Activated naive CD4-positive, alpha-beta T cell treated with anti-CD3 and anti-CD28 coated beads for 36 hours (primary cell): ENCODE measurements around the gene ATP1A3. TPM values are rescaled to one million over a fixed set of nuclear protein-coding genes. Genes with fewer than 3 reads are reported as not detected.
A peak's percentile ranks its signal among the peaks of the same experiment; 100 is the strongest.

Experiments used
- CTCF ChIA-PET: fragments of 350-600 bp; sonication (Branson Sonifier 250); formaldehyde crosslinking; loops from one replicate; lab custom pipeline; 2021; ENCODE audit warnings: antibody characterized with exemption; lab: Charles Lee
- DNase-seq: peaks from one replicate; pipeline ENCODE4 v3.0.0-alpha.2; 2020
- H3K27ac Mint-ChIP-seq: one replicate; pipeline ENCODE4 v1.8.0; 2021; ENCODE audit warnings: mild to moderate bottlenecking, mixed read lengths
- H3K27me3 Mint-ChIP-seq: one replicate; pipeline ENCODE4 v1.8.0; 2021; ENCODE audit warnings: low read depth, mixed read lengths
- H3K36me3 Mint-ChIP-seq: one replicate; pipeline ENCODE4 v1.8.0; 2021; ENCODE audit warnings: low read depth, mixed read lengths
- H3K4me1 Mint-ChIP-seq: one replicate; pipeline ENCODE4 v1.8.0; 2021; ENCODE audit warnings: low read depth, mixed read lengths
- H3K4me3 Mint-ChIP-seq: one replicate; pipeline ENCODE4 v1.8.0; 2021; ENCODE audit warnings: mild to moderate bottlenecking, moderate library complexity, mixed read lengths
- H3K9me3 Mint-ChIP-seq: one replicate; pipeline ENCODE4 v1.8.0; 2021; ENCODE audit warnings: mixed read lengths
- intact Hi-C: fragments of 100-400 bp; cut with micrococcal nuclease; formaldehyde crosslinking; loops from one replicate; pipeline ENCODE4 v1.15.1; 2023
- total RNA-seq, 2 experiments: library from RNA; stranded (reverse); gene quantifications; one replicate each; pipeline ENCODE4 v1.2.3, GENCODE V29; 2021

Gene ATP1A3
- total RNA-seq, 2 experiments from 2014 or later: 1.1 to 1.5 TPM

DNA sequence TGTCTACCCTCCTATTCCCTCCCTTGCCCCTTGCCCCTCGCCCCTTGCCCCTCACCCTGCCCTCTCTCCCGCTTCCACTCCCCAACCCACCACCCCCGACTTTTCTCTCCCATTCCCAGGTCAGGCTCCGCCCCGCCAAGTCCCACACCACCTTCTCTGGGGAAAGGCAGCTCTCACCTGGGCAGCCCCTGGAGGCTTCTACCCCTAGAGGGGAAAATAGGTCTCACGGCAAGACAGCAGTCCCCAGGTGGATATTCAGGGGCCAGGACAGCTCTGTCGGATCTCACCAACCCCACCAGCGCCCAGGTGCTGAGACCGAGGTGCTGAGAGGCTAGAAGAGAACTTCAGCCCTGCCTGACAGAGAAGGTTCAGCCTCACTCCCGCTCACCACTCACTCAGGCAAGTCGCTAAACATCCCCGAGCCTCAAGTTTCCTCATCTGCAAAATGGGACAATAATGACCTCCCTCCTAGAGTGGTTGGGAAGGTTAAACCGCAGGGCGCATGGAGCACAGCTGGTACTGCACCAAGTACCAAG, 64.4 kb downstream of the ATP1A3 start:
- H3K4me3 Mint-ChIP-seq: peak overlapping the region; percentile 73
- CTCF ChIA-PET: interaction anchor here (1.4 to 1.5 kb wide), 2 partner anchors 12 to 42 kb away, joined by 3 to 4 read pairs; no protein-coding TSS in a partner anchor
- H3K4me1 Mint-ChIP-seq: peaks cover 27% of the 10 kb centered on the region
- H3K27me3 Mint-ChIP-seq: no peaks in the 10 kb centered on the region
- H3K27ac Mint-ChIP-seq: no peak overlapping the region
- intact Hi-C loops: loop anchor here (1.0 to 2.0 kb wide), 2 partner anchors 15 to 42 kb away; no protein-coding TSS in a partner anchor
- H3K36me3 Mint-ChIP-seq: no peaks in the 10 kb centered on the region
- H3K9me3 Mint-ChIP-seq: no peaks in the 10 kb centered on the region
- no peak for DNase-seq

DNA sequence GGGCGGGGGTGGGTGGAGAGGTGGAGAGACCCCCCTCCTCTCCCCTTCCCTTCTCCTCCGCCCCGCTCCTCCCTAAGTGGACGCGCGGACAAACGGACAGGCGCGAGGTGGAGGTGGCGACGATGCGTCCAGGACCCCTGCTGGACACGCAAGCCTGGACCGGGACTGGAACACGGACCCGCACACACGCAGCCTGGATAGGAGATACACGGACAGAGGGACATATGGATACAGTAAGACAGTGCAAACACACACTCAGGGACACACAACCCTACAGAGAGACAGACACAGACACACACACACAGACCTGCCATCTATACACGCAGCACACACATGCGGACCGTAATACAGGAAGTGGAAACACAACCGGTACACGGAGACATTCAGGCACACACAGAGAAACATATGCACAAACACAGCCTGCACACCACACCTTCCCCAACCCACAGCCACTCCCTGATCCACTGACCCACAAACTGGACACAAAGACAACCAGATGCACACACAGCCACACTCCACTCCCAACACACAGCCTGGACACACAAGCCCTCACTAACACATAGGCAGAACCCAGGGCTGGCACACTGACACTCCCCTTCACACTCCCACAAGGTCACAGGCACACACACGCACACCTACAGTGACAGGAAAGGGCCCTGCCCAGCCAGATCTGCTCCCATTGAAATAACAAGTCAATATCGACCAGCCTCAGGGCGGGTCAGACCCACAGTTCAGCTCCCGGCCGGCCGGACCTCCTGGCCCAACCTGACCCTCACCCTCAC, 65.1 kb downstream of the ATP1A3 start:
- no peaks in the 10 kb centered on the region for H3K9me3 Mint-ChIP-seq
- peaks cover 23% of the 10 kb centered on the region for H3K4me1 Mint-ChIP-seq
- intact Hi-C loops: loop anchor here (1.0 to 2.0 kb wide), 2 partner anchors 16 to 42 kb away; no protein-coding TSS in a partner anchor
- peak; percentile 64 for DNase-seq
- peak overlapping the region; percentile 40 for H3K27ac Mint-ChIP-seq
- CTCF ChIA-PET: interaction anchor here (0.9 to 1.5 kb wide), 4 partner anchors 10 to 55 kb away, joined by 3 to 5 read pairs (median 4); no protein-coding TSS in a partner anchor
- no peaks in the 10 kb centered on the region for H3K36me3 Mint-ChIP-seq
- H3K4me3 Mint-ChIP-seq: peak overlapping the region; percentile 73
- no peaks in the 10 kb centered on the region for H3K27me3 Mint-ChIP-seq

DNA sequence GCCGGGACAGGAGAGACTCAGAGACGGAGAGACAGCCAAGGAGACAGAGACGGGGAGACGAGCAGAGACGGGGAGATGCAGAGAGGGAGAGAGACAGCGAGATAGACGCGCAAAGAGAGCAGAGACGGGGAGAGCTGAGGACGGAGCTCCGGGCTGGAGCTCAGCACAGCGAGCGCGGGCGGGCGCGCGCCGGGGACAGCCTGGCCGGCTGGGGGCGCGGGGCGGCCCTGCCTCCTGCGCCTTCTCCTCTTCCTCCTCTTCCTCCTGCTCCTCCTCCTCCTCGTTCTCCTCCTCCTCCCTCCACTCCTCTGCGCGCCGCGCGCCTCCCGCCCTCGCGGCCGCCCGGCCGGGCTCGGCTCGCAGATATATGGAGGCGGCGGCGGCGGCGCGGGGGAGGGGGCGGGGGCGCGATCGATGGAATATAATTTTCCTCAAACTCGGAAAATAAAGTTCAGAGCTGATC, 65.8 kb downstream of the ATP1A3 start, which contains the start of gene ERFL:
TSS of gene ERFL (minus strand) at position 229 of the 463 bp plus-strand sequence. CDS start 15,530 bp downstream, outside the sequence.
- Mint-ChIP-seq H3K4me3 (peak within 1 kb of the TSS; percentile 77), H3K4me1 (peaks cover 21% of the 10 kb centered on the region), H3K9me3 (no peaks in the 10 kb centered on the region), H3K27me3 (no peaks in the 10 kb centered on the region), H3K36me3 (no peaks in the 10 kb centered on the region), H3K27ac (peak within 1 kb of the TSS; percentile 40)
- intact Hi-C loops: loop anchor here (2.0 kb wide), 1 partner anchor 17 kb away; no protein-coding TSS in a partner anchor
- CTCF ChIA-PET: interaction anchor here (0.9 to 1.4 kb wide), 3 partner anchors 9 to 54 kb away, joined by 3 to 5 read pairs (median 3); no protein-coding TSS in a partner anchor
- DNase-seq: peak; percentile 40

DNA sequence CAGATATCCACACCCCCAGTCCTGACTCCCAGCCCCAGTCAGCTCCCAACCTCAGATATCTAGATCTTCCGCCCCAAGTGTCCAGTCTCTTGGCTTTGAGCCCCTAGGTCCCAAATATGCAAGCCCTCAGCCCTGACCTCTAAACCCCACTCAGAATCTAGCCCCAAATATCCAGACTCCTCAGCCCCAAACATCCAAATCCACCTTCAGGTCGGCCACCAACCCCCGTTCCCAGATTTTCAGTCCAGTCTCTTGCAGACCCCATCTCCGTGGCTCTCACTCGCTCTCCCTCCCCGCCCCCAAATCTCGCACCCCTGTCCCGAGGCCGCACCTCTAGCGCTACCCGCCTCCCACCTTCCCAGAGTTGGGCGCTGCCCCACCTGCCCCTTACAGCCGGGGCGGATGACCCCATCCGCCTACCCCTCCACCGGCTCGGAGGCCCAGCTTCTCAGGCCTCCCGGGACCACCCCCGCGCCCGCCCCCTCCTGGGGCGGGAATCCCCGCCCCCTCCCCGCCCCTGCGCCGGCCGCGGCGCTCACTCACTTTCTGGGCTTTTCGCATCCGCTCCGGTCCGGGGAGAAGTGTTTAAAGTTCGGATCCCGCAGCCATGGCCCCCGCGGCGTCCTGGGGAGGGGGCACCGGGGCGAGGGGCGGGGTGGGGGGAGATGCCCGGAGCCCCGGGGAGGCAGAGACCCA, 66.4 kb downstream of the ATP1A3 start:
- Mint-ChIP-seq H3K36me3 (no peaks in the 10 kb centered on the region), H3K27me3 (no peaks in the 10 kb centered on the region), H3K27ac (no peak overlapping the region), H3K4me3 (peak overlapping the region; percentile 77), H3K9me3 (no peaks in the 10 kb centered on the region), H3K4me1 (peaks cover 24% of the 10 kb centered on the region)
- CTCF ChIA-PET: interaction anchor here (0.6 to 1.1 kb wide), 3 partner anchors 9 to 54 kb away, joined by 3 to 5 read pairs (median 3); no protein-coding TSS in a partner anchor
- intact Hi-C loops: loop anchor here (2.0 kb wide), 1 partner anchor 17 kb away; no protein-coding TSS in a partner anchor
- DNase-seq: peak; percentile 38

DNA sequence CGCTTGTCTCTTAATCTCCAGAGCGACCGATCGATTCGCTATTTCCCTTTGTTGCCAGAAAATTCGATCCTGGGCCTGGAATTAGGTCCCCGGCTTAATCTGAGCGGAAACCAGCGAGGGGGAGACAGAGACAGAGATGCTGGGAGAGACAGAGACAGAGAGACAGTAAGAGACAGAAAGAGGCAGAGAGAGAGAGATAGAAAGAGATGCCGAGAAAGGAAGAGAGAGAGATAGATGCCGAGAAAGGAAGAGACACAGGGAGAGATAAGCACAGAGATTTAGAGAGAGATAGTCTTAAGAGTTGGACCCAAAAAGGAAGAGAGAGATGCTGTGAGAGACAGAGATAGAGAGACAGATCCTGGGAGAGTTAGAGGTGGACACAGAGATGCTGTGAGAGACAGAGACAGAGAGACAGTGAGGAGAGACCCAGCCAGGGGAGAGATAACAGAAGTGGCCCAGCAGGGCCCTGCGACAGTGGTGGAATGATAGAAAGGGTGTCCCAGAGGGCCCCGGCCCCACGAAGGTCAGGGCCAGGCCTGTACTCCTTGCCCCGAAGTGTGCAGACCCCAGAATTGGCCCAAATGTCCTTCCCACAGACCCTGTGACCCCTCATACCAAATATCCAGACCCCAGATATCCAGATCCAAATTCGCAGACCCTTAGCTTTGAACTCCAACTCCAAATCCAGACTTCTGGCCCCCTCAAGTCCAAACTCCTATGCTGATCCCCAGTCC, 67.1 kb downstream of the ATP1A3 start:
- no peak for DNase-seq

DNA sequence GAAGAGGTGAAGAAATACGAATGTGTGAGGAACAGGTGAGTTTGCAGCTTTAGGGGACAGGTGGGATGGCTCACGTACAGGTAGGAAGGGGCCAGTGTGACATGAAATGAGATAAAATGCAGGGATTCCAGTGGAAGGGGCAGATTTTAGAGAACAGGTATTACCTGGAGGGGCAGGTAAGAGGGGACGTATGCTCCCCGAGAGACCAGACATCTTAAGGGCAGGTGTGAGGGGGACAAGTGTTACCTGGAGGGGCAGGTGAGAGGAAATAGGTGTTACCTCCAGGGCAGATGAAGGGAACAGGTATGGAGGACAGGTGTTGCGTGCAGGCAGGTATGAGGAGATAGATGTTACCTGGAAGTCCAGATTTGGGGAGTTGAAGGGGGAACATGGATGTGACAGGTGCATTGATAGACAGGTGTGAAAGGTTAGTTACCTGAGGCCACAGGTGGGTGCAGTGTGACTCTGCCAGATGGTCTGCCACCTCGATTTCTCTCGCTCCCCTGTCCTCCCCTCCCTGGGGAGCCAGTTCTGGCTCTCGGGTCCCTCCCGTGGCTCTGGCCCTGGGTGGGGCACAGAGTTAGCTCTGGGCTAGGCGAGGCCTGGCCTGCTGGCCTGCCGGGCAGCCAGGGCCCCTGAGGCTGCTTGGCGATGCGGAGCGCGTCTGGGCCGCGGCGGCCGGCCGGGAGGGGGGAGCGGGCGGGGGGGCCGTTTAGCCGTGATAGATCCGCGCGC, 67.8 kb downstream of the ATP1A3 start:
- intact Hi-C loops: no loop called here
- CTCF ChIA-PET: interaction anchor here (0.6 kb wide), 1 partner anchor 93 kb away, joined by 10 read pairs; no protein-coding TSS in a partner anchor
- Mint-ChIP-seq H3K27me3 (peaks cover 4% of the 10 kb centered on the region), H3K4me1 (peaks cover 32% of the 10 kb centered on the region), H3K27ac (no peak overlapping the region), H3K4me3 (no peak overlapping the region), H3K9me3 (no peaks in the 10 kb centered on the region), H3K36me3 (no peaks in the 10 kb centered on the region)
- no peak for DNase-seq

More for the DNA sequence above, 67.1 kb downstream of the ATP1A3 start:
- peaks cover 29% of the 10 kb centered on the region for H3K4me1 Mint-ChIP-seq
- CTCF ChIA-PET: interaction anchor here (0.6 kb wide), 1 partner anchor 18 kb away, joined by 3 read pairs; no protein-coding TSS in a partner anchor
- H3K27me3 Mint-ChIP-seq: peaks cover 4% of the 10 kb centered on the region
- no peaks in the 10 kb centered on the region for H3K36me3 Mint-ChIP-seq
- no peaks in the 10 kb centered on the region for H3K9me3 Mint-ChIP-seq
- no peak overlapping the region for H3K27ac Mint-ChIP-seq
- no peak overlapping the region for H3K4me3 Mint-ChIP-seq
- intact Hi-C loops: no loop called here

DNA sequence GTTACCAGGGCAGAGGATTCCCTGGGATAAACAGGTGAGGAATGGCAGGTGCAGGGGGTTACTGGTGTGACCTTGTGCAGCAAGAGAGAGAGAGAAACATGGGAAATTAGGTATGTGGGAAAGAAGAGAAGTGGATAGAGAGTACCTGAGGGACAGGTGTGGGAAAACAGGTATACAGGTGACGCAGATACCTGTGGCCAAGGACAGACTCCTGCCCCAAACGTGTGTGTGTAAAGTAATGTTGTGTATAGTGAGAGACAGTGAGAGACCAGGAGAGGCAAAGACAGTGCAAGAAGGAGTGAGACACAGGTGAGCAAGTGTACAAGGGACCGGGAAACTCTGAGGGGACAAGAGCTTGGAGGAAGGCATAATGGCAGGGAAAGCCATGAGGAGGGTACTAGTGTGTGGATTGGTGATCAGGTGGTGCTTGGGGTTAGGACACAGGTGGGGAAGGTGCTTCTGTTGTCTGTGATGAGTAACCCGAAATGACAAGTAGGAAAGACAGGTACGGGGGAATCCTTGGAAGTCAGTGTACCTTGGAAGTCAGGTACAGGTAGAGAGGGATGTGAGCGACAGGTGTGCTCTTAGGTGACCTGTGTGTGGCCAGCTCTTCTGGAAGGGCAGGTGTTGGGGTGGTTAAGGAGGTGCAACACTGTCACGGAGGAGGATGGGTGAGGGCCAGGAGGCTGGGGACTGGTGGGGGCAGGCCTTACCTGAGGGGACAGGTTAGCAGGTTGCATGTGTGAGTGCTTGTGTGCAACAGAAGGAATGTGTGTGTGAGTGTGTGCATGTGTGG, 68.6 kb downstream of the ATP1A3 start:
- peaks cover 4% of the 10 kb centered on the region for H3K27me3 Mint-ChIP-seq
- intact Hi-C loops: no loop called here
- no peak for DNase-seq
- H3K27ac Mint-ChIP-seq: no peak overlapping the region
- CTCF ChIA-PET: interaction anchor here (0.6 kb wide), 2 partner anchors 25 to 93 kb away, joined by 4 to 10 read pairs; no protein-coding TSS in a partner anchor
- H3K9me3 Mint-ChIP-seq: no peaks in the 10 kb centered on the region
- H3K36me3 Mint-ChIP-seq: no peaks in the 10 kb centered on the region
- peaks cover 30% of the 10 kb centered on the region for H3K4me1 Mint-ChIP-seq
- no peak overlapping the region for H3K4me3 Mint-ChIP-seq

DNA sequence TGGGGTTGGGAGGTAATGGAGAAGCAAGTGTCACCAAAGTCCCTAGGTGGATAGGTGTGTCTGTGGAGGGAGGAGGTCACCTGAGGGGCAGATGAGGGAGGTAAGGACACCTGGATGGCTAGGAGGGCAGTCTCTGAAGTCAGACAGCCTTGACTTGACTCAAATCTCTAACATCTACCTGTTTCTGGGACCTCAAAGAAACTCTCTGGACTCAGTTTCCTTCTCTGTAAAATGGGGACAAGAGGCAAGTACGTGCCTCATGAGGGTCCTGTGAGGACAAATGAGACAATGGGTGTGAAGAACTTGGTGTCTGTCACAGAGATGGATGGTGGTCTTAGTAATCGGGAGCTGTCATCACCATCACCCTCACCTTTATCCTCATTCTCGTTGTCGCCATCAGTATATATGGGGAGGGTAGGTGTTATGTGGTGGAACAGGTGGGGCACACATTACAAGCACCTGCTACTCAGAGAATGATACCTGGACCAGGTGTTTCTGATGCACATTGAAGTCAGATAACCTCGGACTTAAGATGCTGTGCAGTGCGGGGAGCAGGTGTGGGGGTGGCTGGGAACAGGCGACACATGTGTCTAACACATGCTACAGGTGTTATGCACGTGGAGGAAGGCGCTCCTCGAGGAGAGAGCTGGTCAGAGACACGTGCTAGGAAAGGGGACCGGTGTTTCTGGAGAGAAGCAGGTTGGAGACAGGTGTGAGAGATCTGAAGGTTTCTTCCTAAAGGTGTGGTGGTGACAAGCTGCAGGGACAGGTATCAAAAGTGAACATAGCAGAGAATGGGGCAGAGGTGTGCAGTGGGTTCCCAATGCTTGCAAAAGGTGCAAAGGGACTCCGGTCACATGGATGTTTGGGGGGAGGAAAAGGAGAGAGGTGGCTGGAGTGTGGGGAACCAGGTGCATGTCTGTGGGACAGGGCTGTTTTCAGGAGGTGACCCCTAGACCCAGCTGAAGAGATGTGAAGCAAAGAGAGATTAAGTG, 69.6 kb downstream of the ATP1A3 start:
- CTCF ChIA-PET: interaction anchor here (0.6 kb wide), 1 partner anchor 26 kb away, joined by 4 read pairs; no protein-coding TSS in a partner anchor
- peaks cover 4% of the 10 kb centered on the region for H3K27me3 Mint-ChIP-seq
- no peak overlapping the region for H3K4me3 Mint-ChIP-seq
- intact Hi-C loops: no loop called here
- H3K36me3 Mint-ChIP-seq: no peaks in the 10 kb centered on the region
- no peak for DNase-seq
- no peaks in the 10 kb centered on the region for H3K9me3 Mint-ChIP-seq
- peaks cover 23% of the 10 kb centered on the region for H3K4me1 Mint-ChIP-seq
- H3K27ac Mint-ChIP-seq: no peak overlapping the region

DNA sequence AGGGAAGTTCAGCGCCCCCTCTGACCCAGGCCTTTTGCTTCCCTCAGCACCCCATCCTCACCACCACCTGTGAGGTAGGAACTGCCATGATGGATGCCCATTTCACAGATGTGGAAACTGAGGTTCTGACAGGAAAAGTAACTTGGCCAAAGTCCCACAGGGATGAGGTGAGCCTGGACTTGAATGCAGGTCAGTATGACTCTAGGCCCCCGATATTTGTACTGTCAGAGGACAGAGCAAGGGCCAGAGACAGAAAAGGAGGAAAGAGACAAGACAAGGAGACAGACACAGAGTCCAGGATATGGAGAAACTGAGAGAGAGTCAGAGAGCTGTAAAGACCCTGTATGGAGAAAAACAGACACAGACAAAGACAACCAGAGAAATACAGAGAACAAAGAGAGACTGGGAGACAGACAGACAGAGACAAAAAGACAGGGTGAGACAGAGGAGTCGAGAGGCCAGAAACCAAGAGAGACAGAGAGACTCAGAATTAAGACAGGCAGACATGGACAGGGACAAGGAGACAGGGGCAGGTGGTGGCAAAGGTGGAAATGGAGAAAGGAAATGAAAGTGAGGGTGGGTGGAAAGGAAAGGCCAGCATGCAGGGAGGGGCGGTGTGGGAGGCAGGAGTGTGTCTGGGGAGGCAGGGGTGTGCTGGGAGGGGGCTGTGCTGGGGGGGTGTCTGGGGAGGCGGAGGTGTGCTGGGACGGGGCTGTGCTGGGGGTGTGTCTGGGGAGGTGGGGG, 70.8 kb downstream of the ATP1A3 start:
- Mint-ChIP-seq H3K27ac (no peak overlapping the region), H3K4me1 (peaks cover 17% of the 10 kb centered on the region), H3K9me3 (no peaks in the 10 kb centered on the region), H3K27me3 (peaks cover 4% of the 10 kb centered on the region), H3K4me3 (no peak overlapping the region), H3K36me3 (no peaks in the 10 kb centered on the region)
- DNase-seq: no peak
- intact Hi-C loops: no loop called here
- CTCF ChIA-PET: no interaction called here
